Brain pericyte (primary cell): ENCODE data around the gene HLA-DOB.
A peak's percentile ranks its signal among the peaks of the same experiment; 100 is the strongest.

ENCODE experiments used
- DNase-seq: peaks from one replicate; pipeline ENCODE4 v3.0.0-alpha.2; 2012; ENCODE audit warnings: low read depth, low spot score

The HLA-DOB gene

DNA sequence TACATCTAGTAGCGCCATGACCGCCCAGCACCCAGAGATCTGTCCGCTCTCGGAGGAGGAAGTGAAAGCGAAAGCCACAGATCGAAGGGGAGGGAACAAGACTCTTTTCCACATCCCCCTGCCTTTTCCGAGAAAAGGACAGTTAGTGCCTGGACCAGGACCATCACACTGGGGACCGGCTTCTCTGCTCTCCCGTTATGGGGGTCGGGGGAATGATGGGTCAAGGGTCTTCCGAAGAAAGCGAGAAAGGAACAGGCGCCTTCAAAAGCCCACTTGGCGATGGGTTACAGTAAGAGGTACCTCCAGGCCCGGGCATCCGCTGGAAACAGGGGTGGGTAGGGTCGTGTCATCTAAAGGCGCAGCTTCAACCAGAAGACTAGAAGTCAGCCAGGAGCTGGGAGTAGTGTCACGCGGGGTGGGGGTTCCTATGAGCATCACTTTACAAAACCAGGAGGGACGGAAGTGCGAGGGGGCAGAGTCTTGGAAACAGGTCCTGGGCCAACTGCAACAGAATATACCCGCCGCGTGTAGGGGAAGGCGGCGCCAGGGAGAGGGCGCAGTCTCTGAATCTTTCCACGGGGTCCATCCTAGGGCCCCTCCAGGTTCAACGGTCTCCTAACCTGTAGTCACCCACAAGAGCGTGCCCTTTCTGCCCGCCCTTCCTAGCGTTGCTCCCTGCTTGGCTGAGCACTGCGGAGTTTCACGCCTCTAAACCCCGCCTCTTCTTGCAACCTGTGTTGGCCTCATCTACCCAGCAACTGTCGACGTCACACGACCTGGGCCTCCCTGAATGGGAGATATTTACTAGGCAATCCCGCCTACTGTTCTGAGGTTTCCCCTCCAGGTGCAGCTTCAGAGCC lies 27.4 kb upstream of the HLA-DOB start, which contains the start of gene PSMB8:
Gene PSMB8 (minus strand): TSS at position 69 of the 860 bp plus-strand sequence. CDS start 51 bp downstream, at position 18.
- DNase-seq, result peak; percentile 63

DNA sequence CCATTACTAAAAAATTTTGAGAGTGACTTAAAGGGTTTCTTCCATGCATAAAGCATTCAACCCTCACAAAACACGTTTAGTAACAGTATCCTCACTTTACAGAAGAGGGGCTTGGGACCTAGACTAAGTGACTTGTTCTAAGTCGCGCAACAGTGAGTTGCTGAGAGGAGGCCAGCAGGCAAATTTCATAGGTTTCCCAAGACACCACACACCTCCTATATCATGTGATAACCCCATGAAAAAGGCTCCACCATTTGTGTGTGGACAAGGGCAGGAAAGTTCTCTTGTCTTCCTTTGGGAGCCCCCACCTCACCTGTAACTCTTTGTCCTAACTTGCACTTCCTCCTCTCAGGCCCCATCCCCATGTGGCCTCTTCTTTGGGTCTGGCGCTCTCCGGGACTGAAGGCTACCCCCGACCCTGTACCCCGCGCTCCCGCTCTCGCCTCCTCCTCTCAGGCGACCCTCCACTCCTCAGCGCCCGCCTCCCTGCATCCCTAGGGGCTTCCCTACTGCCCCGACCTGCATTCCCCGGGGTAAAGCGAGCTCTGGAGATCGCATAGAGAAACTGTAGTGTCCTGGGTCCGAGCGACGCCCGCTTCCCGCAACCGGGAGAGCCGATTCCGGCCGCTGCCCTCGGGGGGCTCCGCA lies 26.7 kb upstream of the HLA-DOB start:
- no peak for DNase-seq

DNA sequence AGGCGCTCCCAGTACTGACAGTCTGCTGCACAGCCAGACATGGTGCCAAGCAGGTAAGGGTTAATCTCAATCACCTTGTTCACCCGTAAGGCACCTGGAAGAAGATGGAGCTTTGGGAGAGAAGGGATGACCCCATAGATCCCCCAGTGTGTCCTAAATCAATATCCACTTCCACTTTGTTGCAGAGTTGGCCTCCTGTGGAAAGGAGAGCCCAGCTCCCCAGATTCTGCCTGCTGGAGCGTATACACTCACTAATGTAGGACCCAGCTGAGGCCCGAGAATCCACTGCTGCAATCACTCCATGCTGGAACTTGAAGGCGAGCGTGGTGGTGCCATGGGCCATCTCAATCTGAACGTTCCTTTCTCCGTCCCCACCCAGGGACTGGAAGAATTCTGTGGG lies 25.9 kb upstream of the HLA-DOB start:
- no peak for DNase-seq

DNA sequence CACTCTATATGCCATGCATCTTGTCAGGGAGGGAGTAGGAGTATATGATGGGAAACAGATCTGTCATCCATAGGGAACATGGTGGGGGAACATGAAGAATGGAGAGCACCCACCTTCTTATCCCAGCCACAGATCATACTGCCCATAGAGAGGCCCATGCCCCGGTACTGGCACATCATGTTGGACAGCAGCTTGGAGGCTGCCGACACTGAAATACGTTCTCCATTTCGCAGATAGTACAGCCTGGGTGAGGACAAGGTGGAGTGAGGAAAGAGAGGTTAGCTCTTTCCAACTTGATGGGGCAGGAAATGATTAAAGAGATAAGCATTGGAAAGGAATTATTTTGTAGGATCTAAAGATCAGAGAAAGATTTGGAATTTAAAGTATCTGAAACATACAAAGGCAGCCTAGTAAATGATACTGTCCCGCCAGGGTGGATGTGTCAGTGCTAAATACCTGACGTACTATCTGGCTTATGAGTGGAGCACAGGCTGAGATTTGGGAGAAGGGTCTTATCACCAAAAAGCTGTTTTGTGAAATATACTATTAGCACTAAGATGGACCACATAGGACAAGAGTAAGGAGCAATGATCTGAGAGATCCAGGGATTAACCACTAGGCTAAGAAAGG lies 25.3 kb upstream of the HLA-DOB start:
- DNase-seq, result no peak

DNA sequence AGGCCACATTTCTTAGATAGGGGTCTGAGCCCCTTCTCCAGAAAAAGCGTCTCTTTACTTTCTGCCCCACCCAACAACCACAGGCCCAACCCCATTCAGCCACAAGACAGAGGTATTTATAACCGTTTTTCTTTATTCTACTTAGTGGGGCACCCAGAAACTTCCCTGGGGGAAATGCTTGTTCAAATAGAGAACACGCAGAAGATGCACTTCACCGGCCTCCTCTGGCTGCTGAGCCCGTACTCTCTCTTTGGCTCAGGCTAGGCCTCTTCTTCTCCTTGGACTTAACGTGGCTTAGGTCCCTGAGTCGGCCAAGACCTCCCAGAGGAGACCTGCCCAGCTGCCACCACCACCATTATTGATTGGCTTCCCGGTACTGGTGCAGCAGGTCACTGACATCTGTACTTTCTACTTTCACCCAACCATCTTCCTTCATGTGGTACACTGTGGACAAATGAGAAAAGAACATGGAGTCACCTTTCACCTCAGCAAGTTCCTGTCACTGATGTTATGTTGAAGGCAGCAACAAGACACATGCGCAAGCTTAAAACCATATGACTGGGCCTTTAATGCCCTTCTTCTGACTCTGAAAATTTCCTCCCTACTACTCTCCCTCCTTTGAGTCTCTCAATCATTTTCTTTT lies 23.9 kb upstream of the HLA-DOB start:
- no peak for DNase-seq

DNA sequence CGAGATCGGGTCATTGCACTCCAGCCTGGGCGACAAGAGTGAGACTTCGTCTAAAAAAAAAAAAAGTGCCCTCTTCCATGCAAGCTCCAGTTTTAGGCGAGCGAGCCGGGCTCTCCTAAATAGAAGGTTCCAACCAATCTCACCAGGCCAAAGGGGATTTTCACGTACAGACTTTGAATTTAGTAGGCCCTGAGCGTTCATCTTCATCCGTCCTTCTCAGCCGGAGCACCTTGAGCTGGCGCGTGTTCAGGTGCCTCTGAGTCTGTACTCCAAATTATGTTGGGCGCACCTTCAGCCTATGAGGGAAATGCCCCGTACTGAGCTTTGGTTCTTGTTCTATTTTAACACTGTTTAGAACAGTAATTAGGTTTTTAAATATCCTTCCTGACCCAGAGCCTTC lies 22.6 kb upstream of the HLA-DOB start:
- DNase-seq, result no peak

DNA sequence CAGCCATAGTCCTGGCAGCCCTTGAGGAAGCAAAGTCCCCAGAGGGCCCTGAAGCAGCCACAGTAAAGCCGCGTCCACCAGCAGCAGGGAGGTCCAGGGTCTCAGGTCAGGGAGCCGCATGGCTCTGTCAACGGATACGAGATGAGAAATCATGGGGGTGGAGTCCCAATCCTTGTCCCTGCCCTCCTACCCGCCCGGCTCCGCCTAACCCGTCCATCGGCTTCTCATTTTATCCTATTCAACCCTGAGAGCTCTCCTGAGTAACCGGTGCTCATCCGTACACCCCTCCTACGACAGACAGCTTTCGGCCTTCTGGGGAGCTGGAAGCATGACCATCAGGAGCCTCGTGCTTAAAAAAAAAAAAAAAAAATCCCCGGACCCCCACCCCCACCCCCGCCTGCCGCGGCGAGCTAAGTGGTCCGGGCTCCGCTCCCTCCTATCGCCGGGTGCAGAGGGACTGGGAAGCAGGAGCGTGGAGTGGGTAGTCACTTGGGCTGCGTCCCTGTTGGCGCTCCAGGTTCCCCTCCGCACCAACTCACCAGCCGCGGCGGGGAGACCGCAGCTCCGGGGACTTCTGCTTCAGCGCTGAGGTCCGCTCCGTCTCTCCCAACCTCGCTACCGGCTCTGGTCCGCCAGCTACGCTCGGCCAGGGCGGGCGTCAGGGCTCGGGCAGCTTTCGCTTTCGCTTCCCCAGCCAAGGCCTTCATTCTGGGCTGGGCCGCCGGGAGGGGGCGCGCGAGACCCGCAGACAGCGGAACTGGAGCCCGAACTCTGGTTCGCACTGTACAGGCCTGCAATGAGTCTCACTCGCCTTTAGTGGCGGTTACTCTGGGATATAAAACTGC lies 21.5 kb upstream of the HLA-DOB start, which contains the start of gene TAP2:
Gene TAP2 (minus strand): TSS at position 626 of the 845 bp plus-strand sequence. CDS start 506 bp downstream, at position 120.
- peak; percentile 85 for DNase-seq

DNA sequence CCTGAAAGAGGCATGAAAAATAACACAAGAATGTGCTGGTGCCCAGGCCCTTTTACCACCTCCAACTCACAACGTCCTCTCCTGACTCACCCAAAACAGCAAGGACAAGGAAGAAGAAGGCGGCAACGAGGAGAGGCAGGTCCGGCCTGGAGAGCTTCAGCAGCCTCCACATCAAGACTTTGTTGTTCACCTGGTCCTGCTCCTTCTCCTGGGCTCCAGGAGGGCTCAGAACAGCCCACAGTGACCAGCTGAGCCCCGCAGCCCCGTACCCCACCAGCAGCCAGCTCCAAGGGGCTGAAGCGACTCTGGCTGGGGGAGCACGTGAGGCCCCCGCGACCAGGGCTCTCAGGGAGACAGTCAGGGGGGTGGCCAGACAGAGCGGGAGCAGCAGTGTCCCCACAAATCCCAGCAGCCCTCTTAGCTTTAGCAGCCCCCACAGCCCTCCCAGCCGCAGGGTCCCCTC lies 20.9 kb upstream of the HLA-DOB start:
- DNase-seq, result no peak

DNA sequence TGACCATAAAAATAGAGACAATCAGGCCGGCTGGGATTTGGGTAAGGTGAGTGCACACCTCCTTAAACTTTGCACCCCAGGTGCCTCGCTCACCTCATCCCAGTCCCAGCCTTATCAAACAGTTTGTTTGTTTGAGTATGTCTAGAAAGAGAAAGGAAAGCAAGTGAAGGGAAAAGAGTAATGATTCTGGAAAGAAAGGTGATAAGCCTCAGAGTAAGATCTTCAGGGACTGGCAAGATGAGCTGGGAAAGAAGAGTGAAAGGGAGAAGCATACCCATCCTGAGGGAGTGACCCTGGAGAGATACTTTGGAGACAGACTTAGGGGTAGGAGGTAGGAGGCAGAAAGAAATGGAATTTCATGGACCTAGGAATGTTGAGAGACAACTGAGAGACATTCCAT lies 20.1 kb upstream of the HLA-DOB start:
- DNase-seq, result no peak

DNA sequence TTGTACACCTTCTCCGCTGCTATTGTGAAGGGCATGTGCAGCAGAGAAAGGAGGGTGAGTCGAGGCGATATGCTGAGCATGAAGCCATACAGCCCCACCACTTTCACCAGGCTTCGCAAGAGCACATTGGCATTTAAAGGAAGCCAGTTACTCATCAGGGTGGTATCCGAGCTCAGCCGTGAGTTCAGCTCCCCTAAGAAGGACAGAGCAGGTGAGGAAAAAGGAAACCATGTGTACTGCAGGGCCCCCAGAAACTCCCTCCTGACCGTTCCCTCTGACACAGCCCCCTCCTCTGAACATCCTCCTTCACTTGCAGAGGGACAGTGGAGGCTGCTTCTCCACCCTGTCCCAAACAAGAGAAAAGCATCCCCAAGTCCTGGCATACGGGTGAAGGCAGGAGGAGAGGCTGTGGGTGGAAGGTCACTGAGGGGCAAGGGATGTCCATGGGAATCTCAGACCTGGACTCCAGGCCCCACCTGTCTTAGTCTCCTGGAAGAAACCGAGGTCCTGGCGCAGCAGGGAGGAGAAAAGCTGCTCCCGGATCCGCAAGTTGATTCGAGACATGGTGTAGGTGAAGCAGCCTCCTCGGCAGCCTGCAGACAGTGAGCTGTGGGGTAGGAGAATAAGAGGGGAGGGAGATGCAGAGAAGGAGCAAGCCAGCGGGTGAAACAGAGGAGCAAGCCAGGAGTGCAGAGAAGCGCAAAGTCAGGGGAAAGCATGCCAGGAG lies 18.5 kb upstream of the HLA-DOB start:
- no peak for DNase-seq

DNA sequence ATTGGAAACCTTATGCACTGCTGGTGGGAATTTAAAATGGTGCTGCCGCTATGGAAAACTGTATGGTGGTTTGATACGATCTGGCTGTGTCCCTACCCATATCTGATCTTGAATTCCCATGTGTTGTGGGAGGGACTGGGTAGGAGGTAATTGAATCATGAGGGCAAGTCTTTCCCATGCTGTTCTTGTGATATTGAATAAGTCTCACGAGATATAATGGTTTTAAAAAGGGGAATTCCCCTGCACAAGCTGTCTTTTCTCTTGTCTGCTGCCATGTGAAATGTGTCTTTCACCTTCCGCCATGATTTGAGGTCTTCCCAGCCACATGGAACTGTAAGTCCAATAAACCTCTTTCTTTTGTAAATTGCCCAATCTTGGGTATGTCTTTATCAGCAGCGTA lies 16.9 kb upstream of the HLA-DOB start:
- no peak for DNase-seq

DNA sequence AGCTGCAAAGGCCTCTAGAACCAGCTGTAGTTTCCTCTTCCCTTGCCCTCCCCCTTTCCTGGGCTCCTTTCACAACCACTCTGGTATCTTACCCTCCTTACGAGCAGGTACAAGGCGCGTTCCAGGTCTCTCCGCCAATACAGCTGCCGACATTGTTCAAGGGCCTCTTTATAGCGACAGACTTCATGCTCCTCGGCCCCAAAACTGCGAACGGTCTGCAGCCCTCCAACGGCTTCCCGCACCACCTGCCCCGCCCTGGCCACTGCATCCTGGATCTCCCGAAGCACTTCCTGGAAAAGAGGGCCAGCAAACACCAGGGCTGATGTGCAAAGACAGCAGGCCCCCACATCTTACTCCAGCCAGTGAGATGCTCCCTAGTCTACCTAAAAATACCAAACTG lies 15.7 kb upstream of the HLA-DOB start:
- DNase-seq, result no peak

DNA sequence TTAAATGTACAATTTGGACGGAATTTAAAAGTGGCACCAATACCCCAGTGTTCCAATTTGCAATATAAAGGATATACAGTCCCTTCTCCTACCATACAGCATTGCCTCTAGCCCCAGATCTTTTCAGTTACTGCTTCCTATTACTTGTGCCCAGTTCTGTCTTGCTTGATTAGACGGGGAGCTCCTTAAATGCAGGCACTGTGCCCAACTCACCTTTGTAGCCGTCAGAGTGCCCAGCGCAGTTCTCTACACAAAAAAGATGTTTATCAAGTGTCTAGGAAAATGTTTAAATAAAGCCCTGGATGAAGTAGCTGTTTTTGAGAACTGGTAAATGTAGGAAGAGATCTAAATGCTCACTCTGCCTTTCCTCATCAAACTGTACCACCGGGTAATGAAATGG lies 14.1 kb upstream of the HLA-DOB start:
- DNase-seq, result no peak

DNA sequence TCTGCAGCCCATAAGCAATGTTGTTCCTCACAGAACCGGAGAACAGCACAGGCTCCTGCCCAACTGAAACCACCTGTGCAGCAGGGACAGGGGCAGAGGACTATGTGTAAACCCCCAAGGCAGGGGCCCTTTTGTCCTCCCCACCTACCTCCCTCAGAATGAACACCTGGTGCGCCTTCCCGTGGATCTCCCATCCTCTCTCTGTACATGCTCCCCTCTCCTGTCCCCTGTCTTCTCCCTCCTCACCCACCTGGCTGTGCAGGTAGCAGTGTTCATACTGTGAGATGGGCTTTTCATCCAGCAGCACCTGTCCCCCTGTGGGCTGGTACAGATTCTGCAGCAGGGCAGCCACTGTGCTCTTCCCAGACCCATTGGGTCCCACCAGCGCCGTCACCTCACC lies 13.2 kb upstream of the HLA-DOB start:
- DNase-seq, result no peak

DNA sequence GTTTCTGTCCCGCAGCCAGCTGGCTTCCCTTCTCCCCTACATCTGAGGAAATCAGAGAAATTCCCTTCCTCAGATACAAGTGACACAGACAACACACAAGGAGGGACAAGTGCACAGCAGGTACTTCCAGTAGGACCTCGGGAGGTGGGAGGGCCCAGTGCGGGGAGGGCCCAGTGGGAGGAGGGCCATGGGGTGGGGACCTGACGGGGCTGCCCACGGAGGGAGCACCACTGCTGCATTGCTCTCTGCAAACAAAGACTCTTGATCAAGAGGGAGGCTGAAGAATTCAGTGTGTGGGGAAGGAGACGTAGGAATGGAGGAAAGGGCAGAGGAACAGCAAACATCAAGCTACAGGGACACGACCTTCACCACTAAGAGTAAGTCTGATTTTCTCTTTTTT lies 12.7 kb upstream of the HLA-DOB start:
- no peak for DNase-seq

DNA sequence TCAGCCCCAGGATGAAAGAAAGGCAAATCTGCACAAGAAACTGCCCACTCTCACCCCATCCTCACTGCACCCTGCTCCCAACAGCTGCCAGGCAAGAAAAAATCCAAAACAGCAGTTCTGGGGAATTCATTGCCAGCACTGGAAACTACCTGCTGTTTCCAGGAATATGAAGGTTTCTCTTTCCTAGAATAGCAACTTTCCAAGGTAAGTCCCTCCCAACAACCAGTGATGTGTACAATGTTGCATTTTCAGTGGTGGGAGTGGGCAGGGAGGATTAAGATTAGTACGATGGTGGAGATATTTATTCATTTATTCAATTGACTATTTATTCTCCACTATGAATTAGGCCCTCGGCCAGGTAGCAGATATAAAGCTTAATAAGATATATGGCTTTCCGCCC lies 10.2 kb upstream of the HLA-DOB start:
- DNase-seq, result no peak

DNA sequence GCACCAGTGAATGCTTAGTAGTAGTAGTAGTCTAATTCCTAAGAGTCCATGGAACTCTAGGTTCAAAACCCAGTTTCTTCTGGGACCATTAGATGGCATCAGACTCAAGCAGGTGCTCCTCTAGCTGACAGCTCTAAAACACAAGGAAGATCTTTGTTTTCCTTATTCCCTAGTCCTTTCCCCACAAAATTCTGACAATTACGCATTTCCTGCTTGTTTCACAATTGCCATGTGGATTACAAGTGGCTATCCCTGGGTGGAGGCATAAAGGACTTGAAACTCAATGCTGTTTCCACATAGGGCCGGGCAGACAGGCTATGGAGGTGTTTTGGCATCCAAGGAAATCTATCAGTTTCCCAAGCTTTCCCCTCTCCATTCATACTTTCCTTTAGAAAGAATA lies 9.2 kb upstream of the HLA-DOB start:
- no peak for DNase-seq

DNA sequence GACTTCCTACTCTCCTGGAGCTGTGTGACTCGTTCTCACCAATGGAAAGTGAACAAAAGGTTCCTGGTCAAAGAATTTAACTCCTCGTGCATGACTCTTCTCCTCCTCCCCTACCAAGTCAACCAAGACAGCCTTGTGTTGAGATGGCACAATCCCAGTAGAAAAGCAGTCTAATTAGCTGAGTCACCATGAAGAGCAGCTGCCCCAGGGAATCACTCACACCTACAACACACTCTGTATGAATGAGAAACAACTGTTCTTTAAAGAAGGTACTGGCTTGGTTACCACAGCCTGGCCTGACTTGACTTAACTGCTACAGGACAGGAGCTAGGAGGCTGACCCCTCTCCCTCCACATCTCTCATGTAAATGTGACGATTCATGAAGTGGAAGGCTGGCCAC lies 2.9 kb upstream of the HLA-DOB start:
- no peak for DNase-seq

DNA sequence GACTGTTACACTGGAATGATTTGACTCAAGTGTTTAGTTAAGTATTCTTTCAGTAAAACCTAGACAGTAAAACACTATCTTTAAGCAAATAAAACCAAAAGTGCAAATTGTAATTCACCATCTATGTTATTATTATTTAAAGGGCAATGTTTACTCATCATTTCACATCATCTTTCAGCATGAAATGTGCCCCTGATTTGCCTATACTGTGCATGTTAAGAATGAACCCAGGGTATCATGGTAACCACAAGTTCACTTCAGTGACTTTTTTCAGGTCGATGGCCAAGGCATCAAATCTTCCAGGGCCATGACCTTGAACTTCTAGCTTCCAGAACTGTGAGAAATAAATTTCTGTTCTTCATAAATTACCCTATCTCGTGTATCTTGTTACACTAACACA lies 2.1 kb upstream of the HLA-DOB start:
- DNase-seq, result no peak

DNA sequence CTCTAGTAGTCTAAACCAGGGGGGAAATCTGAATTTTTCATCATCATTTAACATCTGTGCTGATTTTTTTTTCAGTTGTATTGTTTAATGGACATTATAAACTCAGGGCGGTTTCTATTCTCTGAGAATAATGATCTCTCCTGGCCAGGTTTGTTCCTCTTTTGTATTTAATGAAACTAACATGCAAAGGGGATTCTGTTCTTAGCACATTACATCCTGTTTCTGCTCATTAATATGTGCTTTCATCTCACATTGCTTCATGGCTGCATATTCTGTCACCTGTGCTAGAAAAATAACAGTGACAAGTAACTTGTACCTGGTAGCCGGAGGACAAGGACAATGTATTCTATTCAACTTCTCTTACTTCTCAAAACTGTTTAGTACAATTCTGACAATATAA lies 806 bp downstream of the HLA-DOB start:
- DNase-seq, result no peak
